ENCODE data around the gene UPF1.

UPF1 gene

GRCh38 chr19:18879579-18880373 is 48.0 kb downstream of the UPF1 start:
- DNase-seq (ENCODE audit: low read depth in 2 of 2), result peak; percentile 16 to 24
- no peak overlapping the region for H3K4me3 ChIP-seq (replicated peaks in 1 of 2; ENCODE audit: low read depth in 2 of 2, low read length in 2 of 2)
- TF ChIP-seq, protein P1, sequence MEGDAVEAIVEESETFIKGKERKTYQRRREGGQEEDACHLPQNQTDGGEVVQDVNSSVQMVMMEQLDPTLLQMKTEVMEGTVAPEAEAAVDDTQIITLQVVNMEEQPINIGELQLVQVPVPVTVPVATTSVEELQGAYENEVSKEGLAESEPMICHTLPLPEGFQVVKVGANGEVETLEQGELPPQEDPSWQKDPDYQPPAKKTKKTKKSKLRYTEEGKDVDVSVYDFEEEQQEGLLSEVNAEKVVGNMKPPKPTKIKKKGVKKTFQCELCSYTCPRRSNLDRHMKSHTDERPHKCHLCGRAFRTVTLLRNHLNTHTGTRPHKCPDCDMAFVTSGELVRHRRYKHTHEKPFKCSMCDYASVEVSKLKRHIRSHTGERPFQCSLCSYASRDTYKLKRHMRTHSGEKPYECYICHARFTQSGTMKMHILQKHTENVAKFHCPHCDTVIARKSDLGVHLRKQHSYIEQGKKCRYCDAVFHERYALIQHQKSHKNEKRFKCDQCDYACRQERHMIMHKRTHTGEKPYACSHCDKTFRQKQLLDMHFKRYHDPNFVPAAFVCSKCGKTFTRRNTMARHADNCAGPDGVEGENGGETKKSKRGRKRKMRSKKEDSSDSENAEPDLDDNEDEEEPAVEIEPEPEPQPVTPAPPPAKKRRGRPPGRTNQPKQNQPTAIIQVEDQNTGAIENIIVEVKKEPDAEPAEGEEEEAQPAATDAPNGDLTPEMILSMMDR (IDR thresholded peaks at IDR 0.05; ENCODE audit: low read depth, low read length), result no peak

GRCh38 chr19:18881491-18881890 is 49.7 kb downstream of the UPF1 start:
- no peak for DNase-seq (ENCODE audit: low read depth in 2 of 2)
- no peak overlapping the region for H3K4me3 ChIP-seq (replicated peaks in 1 of 2; ENCODE audit: low read depth in 2 of 2, low read length in 2 of 2)
- TF ChIP-seq, protein P1 (IDR thresholded peaks at IDR 0.05; ENCODE audit: low read depth, low read length), result no peak

GRCh38 chr19:18883526-18884304 is 52.0 kb downstream of the UPF1 start:
- no peak overlapping the region for H3K4me3 ChIP-seq (replicated peaks in 1 of 2; ENCODE audit: low read depth in 2 of 2, low read length in 2 of 2)
- DNase-seq (ENCODE audit: low read depth in 2 of 2), result no peak
- TF ChIP-seq, protein P1 (IDR thresholded peaks at IDR 0.05; ENCODE audit: low read depth, low read length), result no peak

DNA sequence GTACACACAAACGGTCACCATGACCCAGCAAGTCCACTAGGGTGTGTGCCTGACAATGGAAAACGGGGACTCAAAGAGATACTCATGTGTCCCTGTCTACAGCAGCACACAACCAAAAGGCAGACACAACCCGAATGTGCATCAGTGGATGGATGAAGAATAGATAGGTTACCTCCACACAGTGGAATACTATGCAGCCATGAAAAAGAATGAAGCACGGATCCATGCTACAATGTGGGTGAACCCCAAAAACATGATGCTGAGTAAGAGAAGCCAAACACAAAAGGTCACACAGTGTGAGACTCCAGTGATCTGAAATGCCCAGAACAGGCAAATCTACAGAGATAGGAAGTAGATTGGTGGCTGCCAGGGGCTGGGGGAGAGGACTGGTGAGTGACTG is 55.2 kb downstream of the UPF1 start:
- no peak overlapping the region for H3K4me3 ChIP-seq (replicated peaks in 1 of 2; ENCODE audit: low read depth in 2 of 2, low read length in 2 of 2)
- TF ChIP-seq, protein P1 (IDR thresholded peaks at IDR 0.05; ENCODE audit: low read depth, low read length), result no peak
- DNase-seq (ENCODE audit: low read depth in 2 of 2), result no peak

DNA sequence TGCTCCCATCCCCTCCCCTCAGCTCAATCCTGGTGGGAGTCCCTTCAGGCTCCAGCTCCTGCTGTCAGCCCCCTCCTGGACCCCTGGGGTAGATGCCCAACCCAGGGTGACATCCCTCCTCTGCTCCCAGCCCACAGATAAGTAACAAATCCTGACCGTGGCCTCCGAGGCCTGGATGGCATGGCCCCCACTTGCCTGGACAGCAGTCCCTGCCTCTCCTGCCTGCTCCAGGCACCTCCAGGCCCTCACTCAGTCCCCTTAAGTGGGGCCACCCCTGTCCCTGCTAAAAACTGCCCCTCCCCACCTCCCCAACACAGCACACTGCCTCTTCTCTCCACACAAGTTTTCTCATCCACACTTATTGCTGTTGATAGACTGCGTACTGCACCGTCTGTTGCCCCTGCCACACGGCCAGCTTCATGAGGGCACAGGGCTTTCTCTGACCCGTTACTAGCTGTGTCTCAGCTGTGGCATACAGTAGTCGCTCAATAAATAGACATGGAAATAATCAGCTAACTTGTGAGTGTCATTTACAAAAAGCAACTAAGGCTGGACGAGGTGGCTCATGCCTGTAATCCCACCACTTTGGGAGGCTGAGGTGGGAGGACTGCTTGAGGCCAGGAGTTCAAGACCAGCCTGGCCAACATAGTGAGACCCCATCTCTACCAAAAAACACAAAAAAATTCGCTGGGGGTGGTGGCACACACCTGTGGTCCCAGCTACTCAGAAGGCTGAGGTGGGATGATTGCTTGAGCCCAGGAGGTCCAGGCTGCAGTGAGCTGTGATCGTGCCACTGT is 58.4 kb downstream of the UPF1 start:
- DNase-seq (ENCODE audit: low read depth in 2 of 2), result no peak
- H3K4me3 ChIP-seq (replicated peaks in 1 of 2; ENCODE audit: low read depth in 2 of 2, low read length in 2 of 2), result no peak overlapping the region
- TF ChIP-seq, protein P1 (IDR thresholded peaks at IDR 0.05; ENCODE audit: low read depth, low read length), result no peak

- TF ChIP-seq, protein P1 (IDR thresholded peaks at IDR 0.05; ENCODE audit: low read depth, low read length), result no peak
- H3K4me3 ChIP-seq (replicated peaks in 1 of 2; ENCODE audit: low read depth in 2 of 2, low read length in 2 of 2), result no peak overlapping the region
- DNase-seq (ENCODE audit: low read depth in 2 of 2), result no peak
Measured at GRCh38 chr19:18893587-18894253, 62.0 kb downstream of the UPF1 start.

Data from cardiac fibroblast (primary cell).